HEK293 (cell line): ENCODE data around the gene RASL11A.

ENCODE experiments used
- CTCF ChIP-seq: fragments of 450-650 bp; formaldehyde crosslinking; IDR thresholded peaks from 2 replicates; pipeline ENCODE4 v1.5.1; 2016; ENCODE audit warnings: missing biosample characterization, missing genetic modification characterization
- KLF10 ChIP-seq: fragments of 450-650 bp; IDR thresholded peaks from 2 replicates; pipeline ENCODE4 v1.5.1; 2018; ENCODE audit warnings: missing biosample characterization, mild to moderate bottlenecking, missing genetic modification characterization
- KLF16 ChIP-seq: fragments of 450-650 bp; formaldehyde crosslinking; IDR thresholded peaks from 2 replicates; pipeline ENCODE4 v1.5.1; 2017; ENCODE audit warnings: missing biosample characterization, missing genetic modification characterization
- YY1 ChIP-seq: fragments of 450-650 bp; formaldehyde crosslinking; IDR thresholded peaks from 2 replicates; pipeline ENCODE4 v1.5.1; 2018; ENCODE audit warnings: missing biosample characterization, missing genetic modification characterization
- ZBTB8A ChIP-seq: fragments of 450-650 bp; formaldehyde crosslinking; IDR thresholded peaks from 2 replicates; pipeline ENCODE4 v1.5.1; 2016; ENCODE audit warnings: missing biosample characterization, missing genetic modification characterization
- ZNF16 ChIP-seq: fragments of 450-650 bp; formaldehyde crosslinking; IDR thresholded peaks from 2 replicates; pipeline ENCODE4 v1.5.1; 2016; ENCODE audit warnings: low read depth, missing biosample characterization, missing genetic modification characterization
- ZNF274 ChIP-seq, 2 experiments: fragments of 200-500 bp in 1 of 2; fragments of 450-650 bp in 1 of 2; sonication (Bioruptor generic) in 1 of 2; formaldehyde crosslinking in 1 of 2; IDR thresholded peaks; 2 replicates each; pipeline versions ENCODE4 v1.5.1 to v1.6.1; 2014 to 2016; ENCODE audit warnings: borderline replicate concordance in 1 of 2, inconsistent platforms in 1 of 2, low read length in 1 of 2, missing biosample characterization in 1 of 2, missing genetic modification characterization in 1 of 2
- ZNF404 ChIP-seq: fragments of 450-650 bp; formaldehyde crosslinking; IDR thresholded peaks from 2 replicates; pipeline ENCODE4 v1.5.1; 2017; ENCODE audit warnings: missing biosample characterization, missing genetic modification characterization
- ZNF501 ChIP-seq: fragments of 450-650 bp; formaldehyde crosslinking; IDR thresholded peaks from 2 replicates; pipeline ENCODE4 v1.5.1; 2016; ENCODE audit warnings: missing biosample characterization, missing genetic modification characterization
- ZNF529 ChIP-seq: fragments of 450-650 bp; formaldehyde crosslinking; IDR thresholded peaks from 2 replicates; pipeline ENCODE4 v1.5.1; 2017; ENCODE audit warnings: missing genetic modification characterization, missing biosample characterization; ENCODE audit not compliant: insufficient replicate concordance
- ZNF792 ChIP-seq: fragments of 450-650 bp; formaldehyde crosslinking; IDR thresholded peaks from 2 replicates; pipeline ENCODE4 v1.5.1; 2016; ENCODE audit warnings: missing biosample characterization, missing genetic modification characterization

- no peak for TF ChIP-seq CTCF
- TF ChIP-seq KLF10 = no peak
- no peak for TF ChIP-seq ZNF274 (IDR thresholded peaks at IDR 0.05; ENCODE audit: low read length)
- no peak for TF ChIP-seq ZNF274 (tag by site-specific recombination; IDR thresholded peaks at IDR 0.05; ENCODE audit: borderline replicate concordance)
- no peak for TF ChIP-seq ZNF792
- no peak for TF ChIP-seq ZNF529
- TF ChIP-seq KLF16 (tag by site-specific recombination) = no peak
- no peak for TF ChIP-seq ZNF16 (tag by site-specific recombination)
- TF ChIP-seq ZNF404 (tag by site-specific recombination) = no peak
- no peak for TF ChIP-seq ZNF501 (tag by site-specific recombination)
- no peak for TF ChIP-seq ZBTB8A (tag by site-specific recombination)
- no peak for TF ChIP-seq YY1 (tag by site-specific recombination)
These were observed 7.2 kb upstream of the RASL11A start for GRCh38 chr13:27263438-27263837.
